NCI-H2107 (cell line): Measurements from ENCODE around the gene CTH.
"Not testable (repeated sequence)": the region's sequence is repeated elsewhere in the genome, so short reads cannot be mapped to it uniquely, and the experiment has no call there.

Source experiments
- DNase-seq: peaks from one replicate; lab custom pipeline; 2025; lab: John Stamatoyannopoulos, UW

Gene CTH

GRCh38 chr1:70455291-70455690, 44.2 kb downstream of the CTH start:
- DNase-seq: no peak

GRCh38 chr1:70458131-70458530, 47.1 kb downstream of the CTH start:
- DNase-seq: no peak

DNA sequence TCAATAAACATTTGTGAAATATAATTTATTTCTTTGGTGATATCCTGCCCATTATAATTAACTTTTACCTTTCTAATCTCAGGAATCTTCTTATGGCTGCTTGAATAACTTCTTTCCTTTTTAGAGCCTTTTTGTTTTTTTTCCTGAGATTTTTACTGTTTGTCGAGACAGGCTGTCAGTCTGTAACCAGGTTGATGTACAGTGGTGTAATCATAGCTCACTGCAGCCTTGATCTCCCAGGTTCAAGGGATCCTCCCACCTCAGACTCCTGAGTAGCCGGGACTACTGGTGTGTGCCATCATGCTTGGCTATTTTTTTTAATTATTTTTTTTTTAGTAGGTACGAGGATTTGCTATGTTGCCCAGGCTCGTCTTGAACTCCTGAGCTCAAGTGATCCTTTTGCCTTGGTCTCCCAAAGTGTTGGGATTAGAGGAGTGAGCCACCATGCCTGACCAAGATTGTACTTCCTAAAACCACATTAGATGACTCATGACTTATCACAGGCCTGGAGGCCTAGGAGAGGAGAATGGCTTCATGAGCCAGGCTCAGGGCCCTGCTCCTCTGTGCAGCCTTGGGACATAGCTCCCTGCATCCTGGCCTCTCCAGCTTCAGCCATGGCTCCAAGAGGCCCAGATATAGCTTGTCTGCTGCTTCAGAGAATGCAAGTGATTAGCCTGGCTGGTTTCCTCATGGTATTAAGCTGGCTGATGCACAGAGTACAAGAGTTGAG, 48.6 kb downstream of the CTH start:
- DNase-seq: no peak

DNA sequence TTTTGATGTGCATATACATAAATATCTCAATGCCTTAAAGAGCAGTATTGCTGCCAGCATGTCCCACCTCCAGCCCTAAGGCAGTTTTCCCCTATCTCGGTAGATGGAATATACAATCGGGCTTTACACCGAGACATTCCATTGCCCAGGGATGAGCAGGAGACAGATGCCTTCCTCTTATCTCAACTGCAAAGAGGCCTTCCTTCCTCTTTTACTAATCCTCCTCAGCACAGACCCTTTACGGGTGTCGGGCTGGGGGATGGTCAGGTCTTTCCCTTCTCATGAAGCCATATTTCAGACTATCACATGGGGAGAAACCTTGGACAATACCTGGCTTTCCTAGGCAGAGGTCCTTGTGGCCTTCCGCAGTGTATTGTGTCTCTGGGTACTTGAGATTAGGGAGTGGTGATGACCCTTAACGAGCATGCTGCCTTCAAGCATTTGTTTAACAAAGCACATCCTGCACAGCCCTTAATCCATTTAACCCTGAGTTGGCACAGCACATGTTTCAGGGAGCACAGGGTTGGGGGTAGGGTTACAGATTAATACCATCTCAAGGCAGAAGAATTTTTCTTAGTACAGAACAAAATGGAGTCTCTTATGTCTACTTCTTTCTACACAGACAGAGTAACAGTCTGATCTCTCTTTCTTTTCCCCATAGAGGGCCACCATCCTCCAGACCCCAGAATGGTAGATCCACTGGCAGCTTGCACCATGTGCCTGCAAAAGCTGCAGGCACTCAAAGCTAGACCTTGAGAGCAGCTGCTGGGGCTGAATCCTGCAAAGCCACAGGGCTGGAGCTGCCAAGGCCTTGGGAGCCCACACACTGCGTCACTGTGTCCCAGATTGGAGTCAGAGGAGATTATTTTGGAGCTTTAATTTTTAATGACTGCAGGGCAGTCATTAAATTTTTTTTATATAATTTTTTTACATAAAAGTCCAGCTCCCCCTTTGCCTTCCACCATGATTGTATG, 50.0 kb downstream of the CTH start:
- not testable (repeated sequence) for DNase-seq

GRCh38 chr1:70462611-70463010, 51.5 kb downstream of the CTH start:
- no peak for DNase-seq

GRCh38 chr1:70465911-70466310, 54.8 kb downstream of the CTH start:
- no peak for DNase-seq

GRCh38 chr1:70467531-70467930, 56.5 kb downstream of the CTH start:
- DNase-seq: no peak

GRCh38 chr1:70468180-70468579, 57.1 kb downstream of the CTH start:
- no peak for DNase-seq

- not testable (repeated sequence) for DNase-seq
Measured at GRCh38 chr1:70469184-70469583, 58.1 kb downstream of the CTH start.

DNA sequence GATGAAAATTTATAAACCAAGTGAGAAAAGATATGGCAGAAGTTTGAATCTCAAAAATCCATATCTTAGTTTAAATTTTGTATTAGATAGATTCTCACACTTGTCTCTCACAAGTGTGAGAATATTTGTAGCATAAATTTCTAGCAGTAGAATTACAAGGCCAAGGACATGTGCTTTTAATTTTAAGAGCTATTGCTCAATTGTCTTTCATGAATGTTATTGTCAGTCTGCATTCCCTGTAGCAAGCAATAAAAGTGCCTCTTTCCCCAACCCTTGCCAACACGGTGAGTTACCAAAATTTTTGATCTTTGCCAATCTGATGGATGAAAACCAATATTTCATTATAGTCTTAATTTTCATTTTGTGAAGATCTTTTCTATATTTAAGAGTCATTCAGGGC, 64.0 kb downstream of the CTH start:
- no peak for DNase-seq

- DNase-seq: no peak
Measured at GRCh38 chr1:70477090-70477489, 66.0 kb downstream of the CTH start.

- not testable (repeated sequence) for DNase-seq
Measured at GRCh38 chr1:70477905-70478304, 66.8 kb downstream of the CTH start.

- DNase-seq: no peak
Measured at GRCh38 chr1:70483342-70483741, 72.3 kb downstream of the CTH start.

DNA sequence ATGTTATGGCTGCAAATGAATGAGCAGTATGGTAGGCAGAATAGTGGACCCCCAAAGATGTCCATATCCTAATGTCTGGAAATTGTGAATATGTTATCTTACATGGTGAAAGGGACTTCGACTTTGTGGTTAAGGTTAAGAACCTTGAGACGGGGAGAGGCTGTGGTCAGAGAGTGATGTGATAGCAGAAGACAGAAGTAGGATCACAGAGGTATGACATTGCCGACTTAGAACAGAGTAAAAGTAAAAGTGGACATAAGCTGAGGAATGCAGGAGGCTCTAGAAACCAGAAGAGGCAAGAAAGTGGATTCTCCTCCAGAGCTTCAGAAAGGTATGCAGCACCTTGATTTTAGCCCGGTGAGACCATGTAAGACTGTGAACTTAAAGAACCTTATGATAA, 74.6 kb downstream of the CTH start:
- DNase-seq: no peak

GRCh38 chr1:70486676-70487458, 75.8 kb downstream of the CTH start:
- DNase-seq: no peak

DNA sequence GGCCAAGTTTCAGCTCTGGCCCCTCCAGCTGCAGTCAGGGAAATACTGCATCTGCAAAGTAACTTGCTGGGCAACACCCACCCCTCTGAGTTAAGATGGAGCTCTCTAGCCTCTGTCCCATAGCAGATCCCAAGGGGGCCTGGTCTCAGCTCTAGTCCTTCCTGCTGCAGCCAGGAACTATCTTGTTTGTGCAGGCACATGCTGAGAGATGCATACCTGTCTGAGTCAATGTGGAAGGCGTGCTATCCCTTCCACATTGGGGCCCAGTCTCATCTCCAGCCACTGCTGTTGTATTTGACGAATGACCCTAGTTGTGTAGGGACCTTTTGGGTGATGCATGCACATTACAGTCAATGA, 76.4 kb downstream of the CTH start:
- no peak for DNase-seq

GRCh38 chr1:70487910-70488665, 77.0 kb downstream of the CTH start:
- peak; percentile 22 for DNase-seq
